Ammon's horn (tissue), 1 donor: Measurements from ENCODE around the gene SF3A2.
A peak's percentile ranks its signal among the peaks of the same experiment; 100 is the strongest.
"Not testable (repeated sequence)": the region's sequence is repeated elsewhere in the genome, so short reads cannot be mapped to it uniquely, and the experiment has no call there.

Experiments
- DNase-seq: peaks from one replicate; pipeline ENCODE4 v3.0.0-alpha.2; 2016; ENCODE audit warnings: low spot score

SF3A2 gene

GRCh38 chr19:2236314-2237050, at the start of gene SF3A2, which contains the start of gene PLEKHJ1:
SF3A2 (plus strand) TSS chr19:2236824; CDS start chr19:2243419, 6,595 bp downstream.
PLEKHJ1 (minus strand) TSS chr19:2236329; CDS start chr19:2236248, 81 bp downstream.
- DNase-seq, result peak; percentile 97

- DNase-seq, result no peak
These were observed 49.5 kb upstream of the SF3A2 start for GRCh38 chr19:2187159-2187558.

DNA sequence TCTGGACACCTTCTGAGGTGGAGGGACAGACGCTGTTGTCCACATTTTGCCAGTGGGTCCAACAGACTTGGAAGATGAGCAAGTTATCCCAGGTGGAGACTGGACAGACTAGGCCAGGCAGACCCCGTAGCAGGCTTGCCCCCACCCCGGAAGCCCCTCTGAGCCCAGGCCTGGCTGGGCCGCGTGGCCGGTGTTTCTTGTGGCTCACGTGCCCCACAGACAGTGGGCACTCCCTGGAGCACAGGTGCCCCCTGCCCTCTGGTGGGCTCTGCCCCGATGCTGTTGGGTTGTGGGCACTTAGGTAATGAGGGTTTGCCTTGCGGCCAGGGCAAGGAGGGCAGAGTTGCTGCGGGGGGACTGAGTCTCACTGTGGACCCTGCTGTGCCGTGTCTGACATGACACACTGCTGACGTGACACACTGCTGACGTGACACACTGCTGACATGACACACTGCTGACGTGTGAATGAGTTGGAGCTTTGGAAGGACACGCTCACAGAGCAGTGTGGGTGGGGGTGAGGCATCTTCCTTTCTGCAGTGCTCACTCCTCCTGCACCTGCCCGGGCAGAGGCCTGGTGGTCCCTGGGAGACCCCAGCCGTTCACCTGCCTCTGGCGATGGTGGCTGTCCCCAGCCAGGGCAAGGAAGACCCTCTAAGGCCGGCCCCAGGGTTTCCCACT, 47.8 kb upstream of the SF3A2 start:
- no peak for DNase-seq

GRCh38 chr19:2189880-2190279, 46.7 kb upstream of the SF3A2 start:
- DNase-seq, result no peak

- DNase-seq, result no peak
These were observed 45.7 kb upstream of the SF3A2 start for GRCh38 chr19:2190848-2191455.

DNA sequence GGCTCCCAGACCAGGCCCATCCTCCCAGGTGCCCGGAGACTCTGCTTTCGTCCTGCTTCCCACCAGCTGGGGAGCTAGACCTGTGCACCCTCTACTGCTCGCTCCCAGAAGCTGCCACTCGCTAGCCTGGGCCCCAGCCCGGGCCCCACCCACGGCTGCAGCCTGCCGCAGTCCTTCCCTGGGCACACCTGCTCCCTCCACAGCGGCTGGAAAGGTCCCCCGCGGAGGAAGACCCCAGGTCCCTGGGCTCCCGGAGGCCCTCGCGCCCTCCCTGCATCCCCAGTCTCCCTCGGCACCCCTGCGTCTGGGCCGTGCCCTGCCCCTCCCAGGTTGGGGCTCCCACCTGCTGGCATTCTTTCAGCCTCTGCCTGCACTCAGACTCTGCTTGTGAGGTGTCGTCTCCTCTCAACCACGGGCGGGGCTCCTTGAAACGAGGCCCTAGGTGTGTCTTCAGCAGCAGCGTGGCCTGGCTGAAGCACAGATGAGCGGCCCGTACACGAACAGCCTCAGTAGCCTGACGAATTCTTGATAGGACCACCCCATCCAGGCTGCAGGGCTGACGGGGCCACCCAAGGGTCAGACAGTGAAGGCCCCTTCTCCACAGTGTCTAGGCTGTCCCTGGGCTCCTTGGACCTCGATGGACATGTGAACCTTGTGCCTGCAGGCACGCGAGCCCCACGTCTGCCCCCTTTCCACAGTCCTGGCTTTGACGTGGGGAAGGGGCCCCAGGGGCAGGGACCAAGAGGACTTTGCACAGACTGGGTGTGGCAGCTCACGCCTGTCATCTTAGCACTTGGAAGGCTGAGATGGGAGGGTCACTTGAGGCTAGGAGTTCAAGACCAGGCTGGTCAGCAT, 44.9 kb upstream of the SF3A2 start:
- no peak for DNase-seq

DNA sequence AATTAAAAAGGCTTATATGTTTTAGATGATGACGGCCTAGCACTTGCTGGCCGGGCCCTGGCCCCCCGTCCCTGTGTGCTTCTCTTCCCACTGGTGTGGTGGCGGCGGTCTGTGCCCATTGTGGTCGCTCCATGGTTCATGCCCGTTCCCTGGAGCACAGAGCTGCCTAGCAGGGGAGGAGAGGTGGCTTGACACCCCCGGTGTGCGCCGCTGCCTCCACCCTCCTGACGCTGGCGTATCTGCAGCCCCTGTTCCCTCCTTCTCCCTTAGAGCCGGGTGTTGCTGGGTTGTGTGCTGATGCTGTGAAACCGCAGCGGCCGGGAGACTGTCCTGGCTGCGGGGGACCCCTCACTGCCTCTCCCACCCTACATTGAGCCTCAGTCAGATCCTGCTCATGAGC, 43.8 kb upstream of the SF3A2 start:
- DNase-seq, result no peak

- DNase-seq, result no peak
These were observed 42.8 kb upstream of the SF3A2 start for GRCh38 chr19:2193807-2194206.

DNA sequence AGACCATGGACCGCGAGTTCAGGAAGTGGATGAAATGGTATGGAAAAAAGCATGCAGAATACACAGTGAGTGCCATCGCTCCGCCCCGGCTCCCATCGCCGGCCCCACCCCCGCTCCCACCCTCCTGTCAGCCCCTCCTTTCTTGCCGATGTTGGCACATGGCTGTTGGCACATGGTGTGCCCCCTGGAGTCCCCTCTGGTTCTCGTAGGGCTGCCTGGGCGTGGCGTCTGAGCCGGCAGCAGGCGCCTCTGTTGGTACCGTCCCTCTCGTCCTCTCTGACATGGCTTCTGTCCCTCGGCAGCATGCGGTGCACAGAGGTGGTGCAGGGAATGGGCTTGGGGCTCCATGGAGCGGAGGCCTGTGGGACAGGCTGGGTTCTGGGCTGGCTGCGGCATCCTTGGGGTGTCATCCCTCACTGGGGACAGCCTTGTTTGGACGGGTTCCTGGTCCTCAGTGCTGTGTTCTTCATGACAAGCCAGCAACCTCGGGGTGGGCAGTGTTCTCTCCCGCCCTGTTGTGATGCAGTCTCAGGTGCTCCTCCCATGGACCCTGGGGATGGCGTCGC, 42.0 kb upstream of the SF3A2 start:
- DNase-seq, result no peak

DNA sequence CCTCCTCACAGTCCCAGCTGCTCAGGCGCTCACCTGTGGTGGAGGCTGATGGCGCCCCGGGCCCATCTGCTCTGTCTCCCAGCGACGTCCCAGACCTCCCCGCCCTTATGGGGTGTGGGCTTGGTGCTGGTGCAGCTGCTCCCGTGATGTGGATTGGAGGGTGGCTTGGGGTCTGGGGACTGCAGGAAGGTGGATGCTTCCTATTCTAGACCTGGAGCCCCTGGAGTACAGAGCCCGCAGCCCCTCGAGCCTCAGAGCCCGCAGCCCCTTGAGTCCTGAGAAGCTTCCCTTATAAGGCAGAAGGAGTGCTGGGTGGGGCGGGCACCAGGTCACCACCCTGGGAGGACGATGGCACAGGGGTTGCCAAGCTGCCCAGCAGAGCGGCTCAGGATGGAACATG, 41.3 kb upstream of the SF3A2 start:
- DNase-seq, result no peak

GRCh38 chr19:2195914-2196313, 40.7 kb upstream of the SF3A2 start:
- DNase-seq, result no peak

DNA sequence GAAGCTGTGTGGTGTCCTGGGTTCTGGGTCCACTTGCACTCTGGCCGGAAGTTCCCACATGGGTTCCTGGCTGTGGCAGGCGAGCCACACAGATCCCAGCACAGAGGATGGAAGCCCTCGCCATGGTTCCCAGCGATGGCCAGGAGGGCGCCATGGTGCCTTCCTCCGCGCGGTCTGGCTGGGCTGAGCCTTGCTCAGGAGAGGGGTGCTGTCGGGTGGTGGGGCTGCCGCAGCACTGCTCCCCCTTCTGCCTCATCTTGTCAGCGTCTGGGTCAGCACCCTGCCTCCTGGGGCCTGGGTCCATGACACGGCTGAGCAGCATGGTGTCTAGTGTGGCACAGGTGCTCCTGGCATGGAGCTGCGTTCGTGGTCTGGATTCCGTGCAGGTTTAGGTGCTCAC, 39.4 kb upstream of the SF3A2 start:
- DNase-seq, result no peak

DNA sequence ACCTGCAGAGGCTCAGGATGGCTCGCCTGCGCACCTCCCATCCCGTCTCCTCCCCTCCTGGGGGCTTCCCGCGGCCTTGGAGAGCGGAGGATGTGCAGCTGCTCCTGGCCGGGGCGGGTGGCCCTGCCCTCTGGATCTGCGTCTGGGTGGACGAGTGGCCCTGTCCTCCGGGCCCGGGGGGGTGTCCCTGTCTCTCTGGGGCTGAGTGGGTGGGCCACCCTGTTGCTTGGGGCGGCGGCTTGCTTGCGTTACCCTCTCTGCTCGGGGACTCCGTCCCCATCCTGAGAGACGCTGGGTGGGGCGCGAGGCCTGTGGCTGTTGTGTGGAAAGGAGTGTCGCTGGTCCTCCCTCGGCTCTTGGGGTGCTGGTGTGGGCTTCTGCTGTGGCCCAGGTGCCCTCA, 38.3 kb upstream of the SF3A2 start:
- no peak for DNase-seq

DNA sequence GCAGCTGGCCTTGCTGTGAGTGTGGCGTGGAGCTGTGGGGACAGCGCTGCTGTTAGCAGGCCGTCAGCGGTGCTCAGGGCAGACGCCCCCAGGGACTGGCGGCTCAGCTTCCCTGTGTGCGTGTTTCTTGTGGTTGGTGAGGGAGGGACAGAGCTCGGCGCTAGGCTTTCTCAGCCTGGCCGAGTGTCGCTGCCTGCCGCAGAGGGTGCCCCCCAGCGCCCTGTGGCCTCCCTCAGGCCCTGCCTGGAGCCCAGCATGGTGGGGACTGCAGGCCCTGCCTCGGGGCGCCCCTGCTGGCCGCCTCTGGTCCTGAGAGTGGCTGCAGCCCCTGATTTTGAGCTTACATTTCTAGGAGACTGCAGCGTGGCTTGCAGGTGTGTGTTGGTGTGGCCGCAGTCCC, 37.4 kb upstream of the SF3A2 start:
- DNase-seq, result no peak

DNA sequence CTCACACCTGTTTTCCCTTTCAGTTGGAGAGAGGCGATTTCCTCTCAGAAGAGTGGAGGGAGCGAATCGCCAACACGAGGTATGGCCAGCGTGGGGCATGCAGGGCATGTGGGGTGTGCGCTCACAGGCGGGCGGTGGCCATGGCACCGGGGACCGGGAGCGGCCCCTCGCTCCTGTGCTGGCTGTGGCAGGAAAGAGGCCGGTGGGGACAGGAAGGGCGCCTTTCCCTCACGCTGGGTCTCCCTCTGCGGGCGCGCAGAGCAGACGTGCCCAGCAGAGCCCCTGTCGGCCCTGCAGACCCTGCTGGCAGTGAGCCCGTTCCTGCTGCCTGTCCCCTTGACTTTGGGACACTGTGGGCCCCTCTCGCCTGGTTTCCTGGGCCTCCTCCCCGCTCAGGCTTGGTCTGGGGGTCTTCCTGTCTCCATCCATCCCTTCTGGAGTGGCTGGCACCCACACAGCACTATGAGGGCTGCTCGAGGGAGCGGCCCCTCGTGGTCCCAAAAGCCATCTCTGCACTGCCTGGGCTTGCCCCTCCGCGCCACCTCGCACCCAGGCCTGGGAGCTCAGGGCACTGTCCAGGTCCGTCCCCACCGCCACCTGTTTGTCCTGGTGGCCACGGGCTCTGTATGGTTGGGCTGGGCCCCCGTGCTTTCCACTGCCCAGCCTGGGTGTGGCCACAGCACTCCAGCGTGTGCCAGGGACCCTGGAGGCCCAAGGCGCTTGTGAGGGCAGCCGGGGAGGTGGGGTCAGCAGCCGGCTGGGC, 36.6 kb upstream of the SF3A2 start:
- DNase-seq, result no peak

- DNase-seq, result not testable (repeated sequence)
These were observed 35.9 kb upstream of the SF3A2 start for GRCh38 chr19:2200624-2201294.

- no peak for DNase-seq
These were observed 35.0 kb upstream of the SF3A2 start for GRCh38 chr19:2201473-2202148.

DNA sequence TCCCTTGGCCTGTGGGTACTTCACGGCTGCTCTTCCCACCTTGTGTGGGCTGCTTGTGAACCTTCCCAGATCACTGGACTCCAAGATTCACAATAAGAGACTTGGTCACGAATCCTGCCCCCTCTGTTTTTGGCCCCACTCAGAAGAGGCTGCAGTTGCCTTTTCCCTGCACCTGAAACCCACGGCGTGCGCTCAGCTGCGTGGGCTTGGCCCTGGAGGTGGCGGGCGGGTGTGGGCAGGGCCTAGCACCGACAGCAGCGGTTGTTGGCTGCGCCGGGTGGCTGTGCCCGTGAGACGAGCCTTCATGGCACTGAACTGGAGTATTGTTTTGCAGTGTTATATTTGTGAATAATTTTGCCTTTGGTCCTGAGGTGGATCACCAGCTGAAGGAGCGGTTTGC, 34.3 kb upstream of the SF3A2 start:
- DNase-seq, result no peak

- no peak for DNase-seq
These were observed 29.6 kb upstream of the SF3A2 start for GRCh38 chr19:2207008-2207407.
